HG02588 (cell line): Measurements from ENCODE around the gene FAM53B.

ENCODE experiments used
- ATAC-seq: cut with Tn5 transposase; IDR thresholded peaks from one replicate; pipeline ENCODE4 v1.9.1; 2021; ENCODE audit warnings: mild to moderate bottlenecking, moderate library complexity; ENCODE audit not compliant: unreplicated experiment

The FAM53B gene

GRCh38 chr10:124639206-124639605 is 105.0 kb downstream of the FAM53B start:
- no peak for ATAC-seq

- no peak for ATAC-seq
Observed at GRCh38 chr10:124637746-124638145, 106.4 kb downstream of the FAM53B start.

- ATAC-seq = no peak
Observed at GRCh38 chr10:124637091-124637700, 107.0 kb downstream of the FAM53B start.

DNA sequence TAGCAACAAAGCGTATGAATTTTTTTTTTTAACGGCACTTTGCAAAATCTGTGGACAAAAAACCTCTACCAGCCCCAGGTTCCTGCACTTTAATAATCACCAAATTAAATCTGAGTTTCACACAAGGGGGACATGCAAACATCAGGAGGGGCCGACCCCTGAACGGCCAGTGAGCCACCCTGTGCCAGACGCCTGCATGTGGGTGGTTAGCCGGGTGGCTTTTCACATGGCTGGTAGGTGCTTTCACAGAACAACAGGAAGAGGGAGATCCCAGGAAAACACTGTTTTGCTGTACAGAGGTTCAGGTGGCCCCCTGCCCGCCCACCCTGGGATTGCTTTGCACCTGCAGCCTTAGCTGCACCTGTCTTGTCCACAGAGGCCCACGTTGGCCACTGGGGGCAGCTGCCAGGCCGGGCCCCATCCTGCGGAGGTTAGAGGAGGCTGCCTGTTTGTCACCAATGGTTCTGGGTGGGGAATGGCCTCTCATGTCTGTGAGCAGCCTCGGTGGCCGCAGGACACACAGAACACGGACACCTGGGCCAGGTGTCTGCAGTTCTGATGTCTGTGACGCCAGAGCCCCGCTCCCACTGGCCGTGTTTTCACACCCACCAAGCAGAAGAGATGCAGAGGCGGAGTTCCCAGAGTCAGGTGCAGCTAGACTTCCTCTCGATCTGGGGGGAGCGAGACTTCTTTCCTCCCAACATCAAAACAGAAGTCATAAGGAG is 107.7 kb downstream of the FAM53B start:
- no peak for ATAC-seq

DNA sequence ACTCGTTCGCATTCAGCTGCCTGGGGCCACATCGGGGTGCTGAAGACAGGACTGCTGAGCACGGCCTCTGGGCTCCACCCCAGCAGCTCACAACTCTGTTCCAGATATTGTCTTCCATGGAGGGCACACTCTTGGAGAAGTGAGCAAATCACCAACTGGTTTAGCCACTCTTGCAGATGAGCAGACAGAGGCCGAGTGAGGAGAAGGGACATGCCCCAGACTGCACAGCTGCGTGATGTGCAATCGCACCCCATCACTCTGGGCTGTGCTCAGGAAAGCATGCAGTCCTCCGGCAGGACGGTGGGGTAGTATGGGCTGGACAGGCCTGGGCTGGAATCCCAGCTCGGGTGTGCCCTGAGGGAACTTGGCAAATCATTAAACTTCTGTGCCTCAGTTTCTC is 111.6 kb downstream of the FAM53B start:
- no peak for ATAC-seq

DNA sequence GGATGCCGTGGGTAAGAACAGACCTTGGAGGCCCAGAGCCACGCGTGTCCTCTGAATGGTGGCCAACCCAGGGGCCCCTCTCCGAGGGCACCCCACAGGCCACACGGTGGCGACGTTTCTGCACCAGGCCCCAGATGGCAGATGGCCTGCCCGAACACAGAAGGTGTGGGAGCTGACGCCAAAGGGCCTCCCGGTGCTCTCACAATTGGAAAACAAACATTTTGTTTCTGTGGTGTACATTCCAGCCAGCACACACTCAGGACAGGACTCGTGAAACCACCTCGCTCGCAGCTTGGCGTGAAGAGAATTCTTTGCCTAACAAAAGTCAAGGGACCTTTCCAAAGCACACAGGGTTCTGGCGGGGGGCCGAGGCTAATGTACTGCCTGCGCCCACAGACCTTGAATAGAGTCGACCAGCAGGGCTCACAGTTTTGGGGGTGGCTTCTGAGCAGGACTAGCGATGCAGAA is 112.1 kb downstream of the FAM53B start:
- no peak for ATAC-seq

GRCh38 chr10:124630551-124630950 is 113.6 kb downstream of the FAM53B start:
- no peak for ATAC-seq

DNA sequence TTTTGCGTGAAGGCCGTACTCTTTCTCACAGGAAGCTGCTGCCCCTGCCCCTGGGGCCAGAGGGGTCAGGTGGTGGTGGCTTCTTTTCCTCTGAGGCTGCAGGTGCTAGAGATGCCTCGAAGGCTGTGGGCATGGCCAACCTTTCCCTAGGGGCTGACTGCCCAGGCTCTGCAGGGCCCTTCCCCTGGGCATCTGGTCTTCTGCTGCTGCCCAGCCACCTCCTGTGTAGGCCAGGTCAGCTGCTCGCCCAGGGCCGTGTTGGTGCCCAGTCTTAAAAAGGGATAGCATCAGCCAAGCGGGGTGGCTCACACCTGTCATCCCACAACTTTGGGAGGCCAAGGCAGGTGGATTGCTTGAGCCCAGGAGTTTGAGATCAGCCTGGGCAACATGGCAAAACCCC is 114.3 kb downstream of the FAM53B start:
- ATAC-seq = no peak

GRCh38 chr10:124629415-124629814 is 114.8 kb downstream of the FAM53B start:
- no peak for ATAC-seq

GRCh38 chr10:124628676-124629021 is 115.5 kb downstream of the FAM53B start:
- no peak for ATAC-seq

DNA sequence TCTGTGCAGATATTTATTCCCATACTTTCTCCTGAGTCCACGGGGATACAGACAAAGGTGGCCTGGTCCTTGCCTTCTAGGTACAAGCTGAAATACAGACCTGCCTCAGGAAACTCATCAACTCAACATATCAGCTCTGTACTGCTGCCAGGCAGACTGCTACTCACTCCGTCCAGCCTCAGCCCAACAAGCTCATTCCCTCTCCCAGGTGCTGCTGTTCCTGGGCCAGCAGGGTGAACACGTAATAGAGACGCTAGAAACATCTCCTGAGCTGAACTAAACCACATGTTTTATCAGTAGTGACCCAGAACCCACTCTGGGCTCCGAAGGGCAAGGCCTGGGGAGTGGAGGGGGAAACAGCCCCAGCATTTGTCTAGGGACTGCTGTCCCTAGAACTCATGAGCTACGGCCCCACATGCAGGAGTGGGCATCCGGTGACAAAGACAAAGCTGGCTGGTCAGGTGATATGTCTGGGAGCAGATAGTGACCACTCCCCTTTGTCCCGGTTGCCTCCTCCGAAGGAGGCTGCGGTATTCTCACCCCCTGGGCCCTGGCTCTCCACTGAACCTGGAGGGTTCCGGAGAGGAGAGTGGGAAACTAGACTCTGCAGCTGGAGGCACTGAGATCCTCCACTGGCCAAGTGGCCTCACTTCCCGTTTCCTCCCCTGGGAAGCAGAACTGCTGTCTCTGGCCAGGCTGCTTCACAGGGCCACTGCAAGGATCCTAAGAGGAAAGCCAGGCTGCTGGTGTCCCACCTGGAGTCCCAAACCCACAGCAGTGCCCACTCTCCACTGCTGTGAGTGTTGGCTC is 116.1 kb downstream of the FAM53B start:
- no peak for ATAC-seq

DNA sequence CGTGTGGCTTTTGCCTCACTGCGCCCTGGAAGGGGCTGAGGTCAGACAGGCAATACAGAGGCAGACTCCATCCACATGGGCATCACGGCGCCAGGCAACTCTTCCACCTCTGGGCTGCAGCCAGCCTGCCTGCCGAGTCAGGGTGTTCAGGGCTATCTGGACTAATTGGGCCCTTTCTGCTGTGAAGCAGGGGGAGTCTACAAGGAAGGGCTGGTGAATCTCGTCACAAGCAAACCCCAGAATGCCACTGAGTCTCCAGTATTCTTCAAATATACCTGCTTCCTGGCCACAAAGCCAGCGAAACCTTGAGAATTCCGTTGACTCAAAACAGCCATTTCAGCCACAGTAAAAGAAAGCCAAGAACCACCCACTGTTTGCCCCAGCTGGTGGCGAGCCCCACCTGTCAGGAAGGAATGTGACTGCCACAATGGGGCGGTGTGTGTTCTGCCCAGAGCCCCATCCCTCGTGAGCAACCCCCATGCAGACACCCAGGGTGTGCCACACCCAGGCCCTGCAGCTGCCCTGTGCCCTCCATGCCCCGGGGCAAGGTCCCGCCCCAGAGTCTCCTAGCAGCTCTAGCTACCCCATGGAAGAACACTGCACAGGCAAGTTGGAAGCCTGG is 117.3 kb downstream of the FAM53B start:
- peak; percentile 80 for ATAC-seq

DNA sequence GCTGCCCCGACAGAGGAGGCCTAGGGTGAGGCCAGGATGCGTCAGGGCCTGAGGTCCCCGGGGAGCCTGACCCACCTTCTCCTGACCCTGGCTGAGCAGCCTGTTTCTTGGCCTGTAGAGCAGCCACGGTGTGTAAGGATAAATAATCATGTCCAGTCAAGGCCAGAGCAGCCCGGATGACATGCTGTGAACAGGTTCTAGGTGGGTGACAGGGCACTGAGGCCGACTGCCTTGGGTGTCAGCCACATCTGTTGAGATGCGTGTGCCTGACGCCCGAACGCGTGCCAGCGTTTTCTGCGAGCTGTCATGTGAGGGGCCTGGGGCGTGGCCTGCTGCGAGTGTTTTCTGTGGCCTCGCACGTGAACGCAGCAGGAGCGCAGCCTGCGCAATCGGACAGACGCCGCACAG is 118.3 kb downstream of the FAM53B start:
- ATAC-seq = no peak

DNA sequence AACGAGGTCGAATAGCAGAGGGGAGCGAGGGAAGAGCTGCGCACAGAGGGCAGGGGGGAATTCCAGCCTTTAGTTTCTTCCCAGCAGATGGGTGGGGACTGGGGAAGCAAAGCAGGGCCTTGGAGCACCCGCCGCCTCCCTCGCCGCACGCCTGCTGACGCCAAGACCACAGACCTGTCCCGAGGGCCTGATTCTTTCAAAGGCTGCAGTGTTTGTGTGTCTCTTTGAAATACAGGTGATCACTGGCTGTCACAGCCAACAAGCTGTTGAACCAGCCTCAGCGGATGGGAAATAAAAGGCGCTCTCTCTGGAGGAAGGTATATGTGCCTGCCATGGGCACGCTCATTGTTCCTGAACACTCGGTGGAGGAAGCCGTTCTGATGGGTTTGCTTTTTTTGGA is 119.3 kb downstream of the FAM53B start:
- ATAC-seq = no peak

GRCh38 chr10:124624466-124624865 is 119.7 kb downstream of the FAM53B start:
- ATAC-seq = no peak

- no peak for ATAC-seq
Observed at GRCh38 chr10:124624006-124624405, 120.2 kb downstream of the FAM53B start.

- ATAC-seq = no peak
Observed at GRCh38 chr10:124622866-124623536, 121.2 kb downstream of the FAM53B start.

DNA sequence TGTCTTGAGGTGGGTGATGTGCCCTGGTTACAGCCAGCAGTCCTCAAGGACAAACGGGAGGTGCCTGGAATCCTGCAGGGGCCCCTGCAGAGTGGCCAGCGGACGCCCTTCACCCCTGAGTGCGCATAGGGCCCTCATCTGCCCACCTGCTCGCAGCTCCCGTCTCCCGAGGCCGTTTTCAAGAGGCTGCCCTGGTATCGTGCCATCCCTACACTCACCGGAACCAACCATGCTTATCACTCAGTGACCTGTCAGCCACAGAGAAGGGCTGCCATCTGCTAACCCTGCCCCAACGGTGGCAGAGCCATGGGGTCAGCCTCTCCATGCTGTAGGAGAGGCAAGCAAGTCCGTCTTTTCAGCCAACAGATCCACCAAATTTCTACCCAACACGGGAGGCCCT is 122.0 kb downstream of the FAM53B start:
- ATAC-seq = no peak

- no peak for ATAC-seq
Observed at GRCh38 chr10:124621637-124622036, 122.5 kb downstream of the FAM53B start.

DNA sequence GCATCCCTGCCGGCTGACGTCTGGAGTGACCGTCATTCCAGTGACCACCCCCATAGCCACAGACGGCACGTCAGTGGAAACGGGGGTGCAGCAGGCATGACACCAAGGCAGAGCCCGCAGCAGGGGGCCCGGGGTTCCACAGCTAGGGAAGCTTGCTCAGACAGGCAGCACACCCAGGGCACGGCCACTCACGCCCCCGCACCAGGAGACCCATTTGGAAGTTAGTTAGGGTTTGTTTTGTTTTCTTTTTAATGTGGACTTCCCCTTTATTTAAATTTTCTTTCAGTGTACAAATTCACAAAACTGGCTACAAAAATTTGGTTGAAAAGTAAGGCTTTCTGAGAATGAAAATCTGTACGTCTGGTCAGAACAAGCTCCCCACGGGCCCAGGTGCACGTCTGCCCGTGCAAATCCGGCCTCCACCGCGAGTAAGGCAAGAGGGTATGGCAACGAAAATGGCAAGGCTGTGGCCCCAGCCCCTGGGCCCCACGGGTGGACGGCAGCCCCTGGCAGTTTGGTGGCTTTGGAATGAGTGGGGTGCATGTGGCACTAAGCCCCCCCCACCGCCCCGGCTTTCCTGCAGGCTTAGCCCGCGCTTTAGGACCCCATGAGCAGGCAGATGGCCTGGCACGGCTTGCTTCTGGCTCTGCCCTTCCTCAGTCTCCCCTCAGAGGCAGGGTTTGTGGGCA is 124.2 kb downstream of the FAM53B start:
- ATAC-seq = peak; percentile 52
